IPS DF 4.7 (cell line): ENCODE results near the gene AICDA.

Experiments
- DNase-seq: peaks from one replicate; pipeline ENCODE4 v3.0.0-alpha.2; 2013; ENCODE audit warnings: low spot score; ENCODE audit errors: extremely low read depth

AICDA gene

GRCh38 chr12:8556531-8557097, 56.0 kb downstream of the AICDA start:
- no peak for DNase-seq

GRCh38 chr12:8554451-8555195, 58.0 kb downstream of the AICDA start:
- DNase-seq: no peak

GRCh38 chr12:8553088-8553627, 59.5 kb downstream of the AICDA start:
- no peak for DNase-seq
